Suppressor macrophage treated with lipopolysaccharide for 1 hour (primary cell): ENCODE data around the gene ERV3-1.
"Not testable (repeated sequence)": the region's sequence is repeated elsewhere in the genome, so short reads cannot be mapped to it uniquely, and the experiment has no call there.

Experiments used
- DNase-seq, 3 donors: peaks; one replicate each; pipeline ENCODE4 v3.0.0-alpha.2; 2020 to 2022

The ERV3-1 gene

GRCh38 chr7:64999165-65000004 lies 7.1 kb downstream of the ERV3-1 start:
- DNase-seq, result peak; percentile 36 to 76 (median 73)

- DNase-seq, result no peak
Measured at GRCh38 chr7:64998865-64999164, 7.7 kb downstream of the ERV3-1 start.

- no peak for DNase-seq
Measured at GRCh38 chr7:64997927-64998391, 8.5 kb downstream of the ERV3-1 start.

GRCh38 chr7:64997164-64997908 lies 9.2 kb downstream of the ERV3-1 start:
- no peak for DNase-seq

- no peak for DNase-seq
Measured at GRCh38 chr7:64996305-64996704, 10.2 kb downstream of the ERV3-1 start.

- no peak for DNase-seq
Measured at GRCh38 chr7:64993901-64994300, 12.6 kb downstream of the ERV3-1 start.

- DNase-seq, result no peak
Measured at GRCh38 chr7:64992971-64993370, 13.5 kb downstream of the ERV3-1 start.

GRCh38 chr7:64990936-64991335 lies 15.6 kb downstream of the ERV3-1 start, which contains the start of gene ZNF117:
Gene ZNF117 (minus strand): TSS chr7:64991036.
- DNase-seq, result no peak

- no peak for DNase-seq
Measured at GRCh38 chr7:64990216-64990615, 16.3 kb downstream of the ERV3-1 start.

GRCh38 chr7:64978497-64979203 lies 27.8 kb downstream of the ERV3-1 start:
- no peak for DNase-seq

GRCh38 chr7:64965594-64965993 lies 40.9 kb downstream of the ERV3-1 start:
- DNase-seq, result no peak

- no peak for DNase-seq
Measured at GRCh38 chr7:64959072-64959747, 47.3 kb downstream of the ERV3-1 start.

GRCh38 chr7:64951250-64951848 lies 55.1 kb downstream of the ERV3-1 start:
- DNase-seq, result peak; percentile 55 to 76 (median 55)

GRCh38 chr7:64950673-64951072 lies 55.8 kb downstream of the ERV3-1 start:
- peak in 1 of 3 donors; percentile 44 for DNase-seq

GRCh38 chr7:64948774-64949173 lies 57.7 kb downstream of the ERV3-1 start:
- not testable (repeated sequence) for DNase-seq

- DNase-seq, result no peak
Measured at GRCh38 chr7:64947252-64948000, 59.1 kb downstream of the ERV3-1 start.

GRCh38 chr7:64946772-64947171 lies 59.7 kb downstream of the ERV3-1 start:
- peak in 1 of 3 donors; percentile 1 for DNase-seq

GRCh38 chr7:64945503-64946175 lies 60.8 kb downstream of the ERV3-1 start:
- DNase-seq, result no peak

- not testable (repeated sequence) for DNase-seq
Measured at GRCh38 chr7:64944667-64945502, 61.6 kb downstream of the ERV3-1 start.
